NCI-H146 treated with DMSO at 0.1 percent for 48 hours (cell line): ENCODE data around the gene IFT52.
"Not testable (repeated sequence)": the region's sequence is repeated elsewhere in the genome, so short reads cannot be mapped to it uniquely, and the experiment has no call there.

Experiments
- DNase-seq: peaks from one replicate; lab custom pipeline; 2025; ENCODE audit not compliant: unreplicated experiment; lab: John Stamatoyannopoulos, UW

Gene IFT52

DNA sequence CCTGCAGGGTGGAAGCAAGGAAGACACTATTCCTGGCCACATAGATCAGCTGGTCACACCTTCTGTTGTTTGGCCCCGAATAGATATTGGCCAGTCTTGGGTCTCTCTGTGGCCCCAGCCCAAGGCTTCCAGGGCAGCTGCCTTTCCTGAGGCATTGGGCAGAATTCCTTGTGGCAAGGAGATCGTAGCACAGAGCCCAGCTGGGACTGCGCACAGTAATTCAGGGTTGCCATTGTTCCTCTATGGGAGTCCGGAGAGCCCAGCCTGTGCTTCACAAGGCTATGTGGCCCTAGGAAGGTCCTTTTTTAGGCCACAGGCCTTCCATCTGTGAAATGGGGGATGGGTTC lies 25.0 kb upstream of the IFT52 start:
- no peak for DNase-seq

GRCh38 chr20:43567477-43567876 lies 23.3 kb upstream of the IFT52 start:
- DNase-seq = no peak

DNA sequence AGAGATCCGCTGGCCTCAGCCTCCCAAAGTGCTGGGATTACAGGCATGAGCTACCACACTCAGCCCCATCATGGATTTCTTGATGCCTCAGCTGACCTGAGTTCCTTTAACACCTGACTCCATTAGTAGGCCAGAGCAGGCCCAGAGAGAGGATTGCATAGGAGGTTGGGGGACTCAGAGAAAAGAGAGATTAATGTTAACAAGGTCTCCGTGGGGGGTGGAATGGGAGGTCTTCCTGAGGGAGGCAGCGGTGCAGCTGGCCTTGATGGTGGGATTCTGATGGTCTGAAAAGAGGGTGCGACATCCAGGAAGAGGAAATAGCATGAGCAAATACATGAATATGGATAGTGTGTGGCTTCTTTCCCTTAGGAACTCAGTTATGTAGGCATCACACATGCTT lies 22.0 kb upstream of the IFT52 start:
- no peak for DNase-seq

- no peak for DNase-seq
These were observed 21.5 kb upstream of the IFT52 start for GRCh38 chr20:43569282-43569681.

DNA sequence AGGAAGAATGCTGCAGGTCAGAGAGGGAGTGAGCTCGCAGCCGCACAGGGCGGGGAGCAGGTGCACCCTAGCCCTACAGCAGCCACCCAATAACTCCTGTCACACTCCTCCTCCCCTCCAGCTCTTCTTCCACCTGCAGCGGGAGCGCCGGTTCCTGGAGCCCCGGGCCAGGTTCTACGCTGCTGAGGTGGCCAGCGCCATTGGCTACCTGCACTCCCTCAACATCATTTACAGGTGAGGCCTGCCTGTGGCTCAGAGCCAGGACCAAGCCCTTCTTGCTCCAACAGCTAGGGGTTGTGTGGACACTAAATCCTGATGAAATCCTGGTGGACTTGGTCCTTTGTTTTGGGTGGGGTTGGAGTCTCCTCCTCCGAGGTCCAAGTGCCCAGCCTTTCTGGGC lies 20.2 kb upstream of the IFT52 start:
- no peak for DNase-seq

- DNase-seq = no peak
These were observed 19.4 kb upstream of the IFT52 start for GRCh38 chr20:43571310-43571709.

GRCh38 chr20:43571771-43572170 lies 19.0 kb upstream of the IFT52 start:
- no peak for DNase-seq

GRCh38 chr20:43572891-43573290 lies 17.8 kb upstream of the IFT52 start:
- DNase-seq = no peak

- no peak for DNase-seq
These were observed 14.6 kb upstream of the IFT52 start for GRCh38 chr20:43576108-43576507.

DNA sequence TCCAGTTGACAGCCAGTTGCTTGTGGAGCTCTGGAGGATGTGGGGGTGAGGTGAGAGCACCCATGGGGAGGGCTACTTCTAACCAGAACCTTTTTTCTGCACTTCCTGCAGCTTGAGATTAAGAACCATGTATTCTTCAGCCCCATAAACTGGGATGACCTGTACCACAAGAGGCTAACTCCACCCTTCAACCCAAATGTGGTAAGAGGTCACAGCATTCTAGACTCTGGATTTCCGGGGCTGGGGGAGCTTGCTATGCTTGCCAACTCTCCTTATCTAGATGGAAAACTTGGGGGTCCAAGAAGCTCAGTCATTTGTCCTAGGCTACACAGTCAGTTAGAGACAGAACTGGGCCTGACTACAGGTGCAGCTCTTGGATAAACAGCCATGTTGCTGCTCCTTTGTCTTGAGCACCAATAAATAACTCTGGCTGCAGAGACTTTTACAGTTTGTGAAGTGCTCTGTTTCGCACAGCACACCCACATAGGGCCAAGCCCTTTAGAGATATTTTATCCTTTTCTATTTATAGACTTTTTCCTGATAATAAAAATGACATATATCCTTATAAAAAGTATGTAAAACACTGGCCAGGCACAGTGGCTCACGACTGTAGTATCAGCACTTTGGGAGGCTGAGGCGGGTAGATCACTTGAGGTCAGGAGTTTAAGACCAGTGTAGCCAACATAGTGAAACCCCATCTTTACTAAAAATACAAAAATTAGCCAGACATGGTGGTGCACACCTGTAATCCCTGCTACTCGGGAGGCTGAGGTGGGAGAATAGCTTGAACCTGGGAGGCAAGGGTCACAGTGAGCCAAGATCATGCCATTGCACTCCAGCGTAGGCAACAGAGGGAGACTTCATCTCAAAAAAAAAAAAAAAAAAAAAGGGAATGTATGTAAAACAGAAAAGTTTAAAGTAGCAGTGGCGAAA lies 10.6 kb upstream of the IFT52 start:
- DNase-seq = no peak

- DNase-seq = no peak
These were observed 7.4 kb upstream of the IFT52 start for GRCh38 chr20:43583133-43583864.

GRCh38 chr20:43583982-43584432 lies 6.7 kb upstream of the IFT52 start:
- no peak for DNase-seq

DNA sequence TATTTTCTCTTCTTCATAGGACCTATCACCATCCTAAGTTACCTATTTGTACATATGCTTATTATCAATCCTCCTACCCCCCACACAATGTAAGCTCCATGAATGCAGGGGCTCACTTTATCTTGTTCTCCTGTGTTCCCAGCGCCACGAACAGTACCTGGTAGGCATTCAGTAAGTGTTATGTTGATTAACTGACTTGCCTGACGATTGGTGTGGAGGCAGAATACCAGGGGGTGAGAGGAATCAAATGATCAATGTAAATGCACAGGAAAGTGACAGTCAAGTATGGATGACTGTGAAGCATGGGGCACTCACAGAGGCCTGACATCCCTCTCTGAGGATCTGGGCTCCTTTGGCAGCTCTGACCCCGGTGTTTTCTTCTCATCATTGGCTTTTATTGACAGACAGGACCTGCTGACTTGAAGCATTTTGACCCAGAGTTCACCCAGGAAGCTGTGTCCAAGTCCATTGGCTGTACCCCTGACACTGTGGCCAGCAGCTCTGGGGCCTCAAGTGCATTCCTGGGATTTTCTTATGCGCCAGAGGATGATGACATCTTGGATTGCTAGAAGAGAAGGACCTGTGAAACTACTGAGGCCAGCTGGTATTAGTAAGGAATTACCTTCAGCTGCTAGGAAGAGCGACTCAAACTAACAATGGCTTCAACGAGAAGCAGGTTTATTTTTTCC lies 6.1 kb upstream of the IFT52 start:
- DNase-seq = no peak

DNA sequence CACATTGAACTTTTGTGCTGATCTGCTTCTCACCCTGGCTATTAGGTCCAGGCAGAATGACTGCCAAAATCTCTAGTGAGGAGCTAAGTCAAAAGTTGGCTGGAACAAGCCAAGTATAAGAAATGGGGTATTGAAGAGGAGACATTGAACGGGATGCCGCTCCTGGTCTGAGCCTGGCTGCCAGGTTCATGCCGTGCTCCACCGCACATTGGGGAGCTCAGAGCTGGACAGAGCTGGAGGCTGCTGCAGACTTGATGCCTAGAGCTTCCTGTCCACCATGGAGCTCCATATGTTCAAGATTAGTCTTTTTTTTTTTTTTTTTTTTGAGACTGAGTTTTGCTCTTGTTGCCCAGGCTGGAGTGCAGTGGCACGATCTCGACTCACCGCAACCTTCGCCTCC lies 4.1 kb upstream of the IFT52 start:
- no peak for DNase-seq

DNA sequence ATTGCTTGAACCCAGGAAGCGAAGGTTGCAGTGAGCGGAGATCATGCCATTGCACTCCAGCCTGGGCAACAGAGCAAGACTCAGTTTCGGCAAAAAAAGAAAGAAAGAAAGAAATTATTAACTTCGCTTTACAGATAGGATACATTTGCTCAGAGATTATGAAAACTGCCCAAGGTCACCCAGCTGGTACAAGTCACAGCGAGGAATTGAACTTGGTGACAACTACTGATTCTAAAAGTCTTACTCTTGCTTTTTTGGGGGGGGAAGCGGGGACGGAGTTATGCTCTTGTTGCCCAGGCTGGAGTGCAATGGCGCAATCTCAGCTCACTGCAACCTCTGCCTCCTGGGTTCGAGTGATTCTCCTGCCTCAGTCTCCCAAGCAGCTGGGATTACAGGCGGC lies 2.2 kb upstream of the IFT52 start:
- not testable (repeated sequence) for DNase-seq

DNA sequence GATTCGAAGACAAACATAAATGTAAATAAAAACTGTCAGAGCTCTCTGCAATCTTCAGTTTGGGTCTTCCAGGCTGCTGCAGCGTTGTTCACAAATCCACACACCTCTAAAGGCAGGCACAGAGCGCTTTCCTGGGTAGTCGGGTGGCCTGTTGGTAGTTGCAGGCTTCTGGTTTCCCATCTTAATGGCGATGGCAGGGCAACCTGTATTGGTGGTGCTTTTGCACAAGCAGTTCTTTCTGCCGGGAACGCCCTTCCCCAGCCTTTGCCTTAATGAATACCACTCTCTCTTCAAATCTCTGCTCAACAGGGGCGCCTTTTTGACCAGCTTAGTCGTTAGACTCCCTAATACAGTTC lies 723 bp upstream of the IFT52 start:
- peak; percentile 56 for DNase-seq

DNA sequence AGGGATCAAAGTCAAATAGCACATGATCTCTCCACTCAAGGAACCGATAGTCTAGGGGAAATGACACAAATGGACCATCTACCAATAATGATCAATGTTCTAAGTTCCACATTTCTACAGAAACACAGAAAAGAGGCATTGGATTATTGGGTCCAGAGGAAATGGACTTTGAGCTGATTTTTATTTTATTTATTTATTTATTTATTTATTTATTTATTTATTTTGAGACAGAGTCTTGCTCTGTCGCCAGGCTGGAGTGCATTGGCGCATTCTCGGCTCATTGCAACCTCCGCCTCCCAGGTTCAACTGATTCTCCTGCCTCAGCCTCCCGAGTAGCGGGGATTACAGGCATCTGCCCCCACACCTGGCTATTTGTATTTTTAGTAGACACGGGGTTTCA lies 11.2 kb downstream of the IFT52 start:
- not testable (repeated sequence) for DNase-seq

DNA sequence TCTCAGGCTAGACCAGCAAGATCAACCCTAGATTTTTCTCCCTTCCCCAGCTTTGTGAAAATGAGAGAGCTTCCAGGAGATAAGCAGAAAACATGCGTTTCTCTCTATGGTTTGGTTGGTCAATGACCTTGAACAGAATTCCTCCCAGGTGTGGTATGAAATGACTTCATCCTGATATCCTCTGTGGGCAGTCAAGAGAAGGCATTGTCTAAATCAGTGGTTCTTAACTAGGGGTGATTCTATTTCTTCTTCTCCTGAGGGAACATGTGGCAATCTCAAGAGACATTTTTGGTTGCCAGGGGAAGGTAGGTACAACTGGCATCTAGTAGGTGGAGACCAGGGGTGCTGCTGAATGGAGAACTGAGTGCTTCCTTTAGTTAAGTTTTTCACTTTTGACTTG lies 12.4 kb downstream of the IFT52 start:
- DNase-seq = no peak

- DNase-seq = no peak
These were observed 15.0 kb downstream of the IFT52 start for GRCh38 chr20:43605715-43606114.

GRCh38 chr20:43607278-43607677 lies 16.5 kb downstream of the IFT52 start:
- DNase-seq = not testable (repeated sequence)

- no peak for DNase-seq
These were observed 40.9 kb downstream of the IFT52 start for GRCh38 chr20:43631598-43631997.

GRCh38 chr20:43636429-43636828 lies 45.7 kb downstream of the IFT52 start:
- no peak for DNase-seq
